LNCaP clone FGC (cell line): ENCODE data around the gene NTN1.

ENCODE experiments used
- DNase-seq: peaks from one replicate; pipeline ENCODE4 v3.0.0-alpha.2; 2011; ENCODE audit warnings: low read depth
- H3K4me3 ChIP-seq: 2 replicates; pipeline ENCODE4 v1.5.1; 2011; ENCODE audit warnings: mild to moderate bottlenecking, low read depth, low read length, control low read depth
- TF ChIP-seq, protein P1 (sequence below): IDR thresholded peaks from 2 replicates; pipeline ENCODE4 v1.5.1; 2012; ENCODE audit warnings: mild to moderate bottlenecking; ENCODE audit not compliant: control insufficient read depth, insufficient read depth; ENCODE audit errors: extremely low read depth

Gene NTN1

DNA sequence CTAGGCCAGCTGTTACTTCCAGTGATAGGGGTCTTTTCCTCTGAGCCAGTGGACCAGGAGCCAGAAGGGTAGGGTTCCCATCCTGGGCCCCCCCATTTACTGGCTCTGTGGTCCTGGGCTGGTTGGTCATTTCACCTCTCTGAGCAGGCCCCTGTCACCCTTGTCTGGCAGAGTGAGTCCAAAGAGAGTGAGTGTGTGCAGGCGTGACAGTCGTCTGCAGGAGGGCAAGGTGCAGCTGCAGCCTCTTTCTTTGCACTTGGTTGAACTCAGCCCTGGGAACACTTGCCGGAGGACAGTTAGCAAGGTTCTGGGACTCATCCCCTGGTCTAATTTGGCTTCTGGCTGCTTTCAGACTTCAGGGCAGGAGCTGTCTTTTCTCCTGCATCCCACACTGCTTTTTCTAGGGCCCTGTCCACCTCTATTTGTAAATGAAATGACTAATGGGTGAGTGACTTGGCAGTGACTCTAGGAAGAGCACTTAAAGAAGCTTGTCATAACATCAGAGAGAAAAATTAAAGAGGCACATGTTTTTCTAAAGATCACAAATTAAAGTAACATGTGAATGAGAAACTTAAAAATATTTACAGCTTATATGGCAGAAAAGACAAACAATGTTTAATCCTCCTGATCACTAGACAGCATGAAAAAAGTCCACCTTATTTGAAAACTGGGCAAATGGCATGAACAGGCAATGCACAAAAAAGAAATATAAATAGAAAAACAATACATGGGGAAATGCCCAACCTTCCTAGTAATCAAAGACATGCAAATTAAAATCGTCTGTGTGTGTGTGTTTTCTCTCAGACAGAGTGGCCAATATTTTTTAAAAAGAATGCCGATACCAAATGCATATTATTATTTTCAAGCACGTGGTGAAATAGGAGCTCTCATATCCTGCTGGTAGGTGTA is 137.5 kb downstream of the NTN1 start:
- TF ChIP-seq, protein P1, sequence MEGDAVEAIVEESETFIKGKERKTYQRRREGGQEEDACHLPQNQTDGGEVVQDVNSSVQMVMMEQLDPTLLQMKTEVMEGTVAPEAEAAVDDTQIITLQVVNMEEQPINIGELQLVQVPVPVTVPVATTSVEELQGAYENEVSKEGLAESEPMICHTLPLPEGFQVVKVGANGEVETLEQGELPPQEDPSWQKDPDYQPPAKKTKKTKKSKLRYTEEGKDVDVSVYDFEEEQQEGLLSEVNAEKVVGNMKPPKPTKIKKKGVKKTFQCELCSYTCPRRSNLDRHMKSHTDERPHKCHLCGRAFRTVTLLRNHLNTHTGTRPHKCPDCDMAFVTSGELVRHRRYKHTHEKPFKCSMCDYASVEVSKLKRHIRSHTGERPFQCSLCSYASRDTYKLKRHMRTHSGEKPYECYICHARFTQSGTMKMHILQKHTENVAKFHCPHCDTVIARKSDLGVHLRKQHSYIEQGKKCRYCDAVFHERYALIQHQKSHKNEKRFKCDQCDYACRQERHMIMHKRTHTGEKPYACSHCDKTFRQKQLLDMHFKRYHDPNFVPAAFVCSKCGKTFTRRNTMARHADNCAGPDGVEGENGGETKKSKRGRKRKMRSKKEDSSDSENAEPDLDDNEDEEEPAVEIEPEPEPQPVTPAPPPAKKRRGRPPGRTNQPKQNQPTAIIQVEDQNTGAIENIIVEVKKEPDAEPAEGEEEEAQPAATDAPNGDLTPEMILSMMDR: no peak
- DNase-seq: no peak

GRCh38 chr17:9162275-9162985 is 141.1 kb downstream of the NTN1 start:
- TF ChIP-seq, protein P1: peak; percentile 53
- H3K4me3 ChIP-seq: no peak overlapping the region
- no peak for DNase-seq

More for the DNA sequence above, 137.5 kb downstream of the NTN1 start:
- no peak overlapping the region for H3K4me3 ChIP-seq

DNA sequence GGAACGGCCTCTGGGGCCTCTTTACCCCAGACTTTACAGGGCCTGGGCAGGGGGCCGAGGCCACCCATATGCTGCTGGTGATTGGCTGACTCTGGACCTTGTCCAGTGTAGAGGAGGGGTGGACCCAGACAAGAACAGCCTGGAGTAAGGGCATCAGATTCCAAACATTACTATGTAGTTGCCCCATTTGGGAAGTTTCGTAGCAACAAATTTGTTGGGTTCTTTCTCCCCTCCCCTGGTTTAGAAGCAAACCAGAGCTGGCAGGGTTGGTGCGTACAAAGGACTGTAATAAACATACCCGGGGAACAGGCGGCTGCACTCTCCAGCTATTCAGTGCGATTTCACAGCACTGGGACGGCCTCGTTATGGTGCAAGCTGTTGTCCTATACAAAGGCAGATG is 145.5 kb downstream of the NTN1 start:
- no peak for DNase-seq
- no peak overlapping the region for H3K4me3 ChIP-seq
- TF ChIP-seq, protein P1: no peak

GRCh38 chr17:9167379-9167778 is 146.1 kb downstream of the NTN1 start:
- DNase-seq: no peak
- TF ChIP-seq, protein P1: no peak

DNA sequence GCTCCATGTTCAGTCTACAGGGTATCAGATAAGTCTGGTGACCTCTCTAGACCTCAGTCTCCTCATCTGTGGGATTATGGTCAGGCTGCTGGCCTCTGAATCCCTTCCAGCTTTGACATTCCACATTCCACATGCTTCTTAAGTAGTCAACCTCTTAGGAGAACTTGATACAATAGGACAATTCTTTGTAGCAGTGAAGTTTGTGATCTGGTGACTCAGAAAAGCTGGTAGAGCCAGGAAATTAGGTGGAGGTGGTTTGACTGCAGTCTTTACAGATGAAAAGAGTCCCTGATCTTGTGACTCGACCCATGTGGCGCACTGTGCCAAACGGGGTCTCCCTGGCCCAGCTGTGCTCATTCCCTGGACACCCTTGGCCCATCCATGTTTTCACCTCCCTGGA is 147.8 kb downstream of the NTN1 start:
- DNase-seq: no peak
- H3K4me3 ChIP-seq: no peak overlapping the region
- TF ChIP-seq, protein P1: no peak

More at GRCh38 chr17:9167379-9167778, 146.1 kb downstream of the NTN1 start:
- no peak overlapping the region for H3K4me3 ChIP-seq

DNA sequence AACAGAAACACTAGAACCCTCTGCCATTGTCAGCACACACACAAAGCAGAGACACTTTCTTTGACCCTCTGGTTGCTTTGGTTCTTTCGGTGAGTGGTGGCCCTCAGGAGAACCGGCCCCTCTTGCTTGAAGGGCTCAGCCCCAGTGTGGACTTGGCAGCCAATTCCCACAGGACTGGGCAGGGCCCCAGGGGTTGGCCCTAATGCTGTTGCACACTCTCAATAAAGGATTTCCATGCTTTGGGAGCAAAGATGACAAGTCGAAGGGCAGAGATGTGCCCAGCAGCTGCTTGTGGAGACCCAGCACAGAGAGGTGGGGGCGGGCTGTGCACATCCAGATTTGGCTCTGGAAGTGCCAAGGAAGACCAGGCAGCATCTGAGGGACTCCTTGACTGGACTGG is 149.0 kb downstream of the NTN1 start:
- H3K4me3 ChIP-seq: no peak overlapping the region
- no peak for DNase-seq
- TF ChIP-seq, protein P1: no peak
